ENCODE measurements around the gene SEMA6D.

DNA sequence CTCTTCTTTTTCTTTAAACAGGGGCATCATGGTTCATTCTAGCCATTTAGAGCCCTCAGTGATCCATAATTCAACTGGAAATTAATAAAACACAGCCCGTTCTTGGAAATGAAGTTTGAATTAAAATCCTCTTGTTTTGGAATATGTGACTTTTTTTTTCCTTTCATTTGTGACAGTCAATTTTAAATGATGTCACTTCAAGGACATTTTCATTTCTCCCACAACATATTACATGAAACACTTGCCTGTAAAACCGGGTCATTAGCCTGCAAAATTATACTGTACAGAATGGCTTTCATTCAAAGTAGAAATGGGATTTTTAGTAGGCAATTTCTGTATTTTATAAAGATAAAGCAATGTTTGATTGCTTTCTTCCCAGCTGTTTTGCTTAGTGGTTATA lies 789 bp upstream of the SEMA6D start:
- TF ChIP-seq CTCF (IDR thresholded peaks at IDR 0.05) (no peak), POLR2A (IDR thresholded peaks at IDR 0.05) (no peak)

Measured in Peyer's patch (tissue), 4 donors.